ENCODE results near the gene GALNT10. TPM values are rescaled to one million over a fixed set of nuclear protein-coding genes. Genes with fewer than 3 reads are reported as not detected.
A peak's percentile ranks its signal among the peaks of the same experiment; 100 is the strongest.

Gene GALNT10
- total RNA-seq, 1 donor from 2014 or later: 93.8 TPM

GRCh38 chr5:154430961-154431630 lies 240.6 kb downstream of the GALNT10 start:
- H3K4me3 ChIP-seq: no peak overlapping the region
- TF ChIP-seq, protein P1, sequence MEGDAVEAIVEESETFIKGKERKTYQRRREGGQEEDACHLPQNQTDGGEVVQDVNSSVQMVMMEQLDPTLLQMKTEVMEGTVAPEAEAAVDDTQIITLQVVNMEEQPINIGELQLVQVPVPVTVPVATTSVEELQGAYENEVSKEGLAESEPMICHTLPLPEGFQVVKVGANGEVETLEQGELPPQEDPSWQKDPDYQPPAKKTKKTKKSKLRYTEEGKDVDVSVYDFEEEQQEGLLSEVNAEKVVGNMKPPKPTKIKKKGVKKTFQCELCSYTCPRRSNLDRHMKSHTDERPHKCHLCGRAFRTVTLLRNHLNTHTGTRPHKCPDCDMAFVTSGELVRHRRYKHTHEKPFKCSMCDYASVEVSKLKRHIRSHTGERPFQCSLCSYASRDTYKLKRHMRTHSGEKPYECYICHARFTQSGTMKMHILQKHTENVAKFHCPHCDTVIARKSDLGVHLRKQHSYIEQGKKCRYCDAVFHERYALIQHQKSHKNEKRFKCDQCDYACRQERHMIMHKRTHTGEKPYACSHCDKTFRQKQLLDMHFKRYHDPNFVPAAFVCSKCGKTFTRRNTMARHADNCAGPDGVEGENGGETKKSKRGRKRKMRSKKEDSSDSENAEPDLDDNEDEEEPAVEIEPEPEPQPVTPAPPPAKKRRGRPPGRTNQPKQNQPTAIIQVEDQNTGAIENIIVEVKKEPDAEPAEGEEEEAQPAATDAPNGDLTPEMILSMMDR (IDR thresholded peaks at IDR 0.05): no peak
- DNase-seq (no peak), ATAC-seq (no peak)
- no peaks in the 10 kb centered on the region for H3K4me1 ChIP-seq
- no peaks in the 10 kb centered on the region for H3K9me3 ChIP-seq
- H3K27me3 ChIP-seq: no peaks in the 10 kb centered on the region
- no peak overlapping the region for H3K27ac ChIP-seq
- intact Hi-C loops (cut with DNase I): no loop called here
- peaks cover 4% of the 10 kb centered on the region for H3K36me3 ChIP-seq

DNA sequence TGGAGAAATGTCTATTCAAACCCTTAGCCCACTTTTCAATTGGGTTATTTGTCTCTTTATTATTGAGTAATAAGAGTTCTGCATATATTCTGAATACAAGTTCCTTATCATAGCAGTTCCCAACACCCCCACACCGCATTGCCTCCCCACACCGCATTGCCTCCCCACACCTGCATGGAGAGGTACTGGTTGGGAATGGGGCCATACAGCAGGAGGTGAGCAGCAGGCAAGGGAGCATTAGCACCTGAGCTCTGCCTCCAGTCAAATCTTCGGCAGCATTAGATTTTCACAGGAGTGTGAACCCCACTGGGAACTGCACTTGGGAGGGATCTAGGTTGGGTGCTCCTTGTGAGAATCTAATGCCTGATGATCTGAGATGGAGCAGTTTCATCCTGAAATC lies 244.7 kb downstream of the GALNT10 start:
- Histone ChIP-seq H3K27me3 (no peaks in the 10 kb centered on the region), H3K9me3 (no peaks in the 10 kb centered on the region), H3K27ac (no peak overlapping the region), H3K4me1 (no peaks in the 10 kb centered on the region), H3K36me3 (peaks cover 27% of the 10 kb centered on the region), H3K4me3 (no peak overlapping the region)
- DNase-seq (no peak), ATAC-seq (no peak)
- intact Hi-C loops (cut with DNase I): no loop called here
- TF ChIP-seq, protein P1 (IDR thresholded peaks at IDR 0.05): no peak

DNA sequence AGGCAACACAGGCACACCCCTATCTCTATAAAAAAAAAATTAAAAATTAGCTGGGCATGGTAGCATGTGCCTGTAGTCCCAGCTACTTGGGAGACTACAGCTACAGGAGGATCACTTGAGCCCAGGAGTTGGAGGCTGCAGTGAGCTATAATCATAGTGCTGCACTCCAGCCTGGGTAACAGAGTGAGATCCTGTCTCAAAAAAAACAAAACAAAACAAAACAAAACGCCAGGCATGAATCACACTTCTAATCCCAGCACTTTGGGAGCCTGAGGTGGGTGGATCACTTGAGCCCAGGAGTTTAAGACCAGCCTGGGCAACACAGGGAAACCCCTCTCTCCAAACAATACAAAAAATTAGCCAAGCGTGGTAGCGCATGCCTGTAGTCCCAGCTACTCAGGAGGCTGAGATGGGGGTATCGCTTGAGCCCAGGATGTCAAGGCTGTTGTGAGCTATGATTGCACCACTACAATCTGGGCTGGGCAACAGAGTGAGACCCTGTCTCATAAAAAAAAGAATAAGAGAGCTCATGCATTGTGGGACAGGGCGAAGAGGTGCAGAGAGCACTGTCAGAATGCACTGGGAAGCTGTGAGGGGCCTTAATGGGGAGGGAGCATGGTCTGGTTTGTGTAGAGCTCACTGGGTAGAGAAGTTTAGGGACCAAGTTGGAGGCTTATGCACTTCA lies 246.9 kb downstream of the GALNT10 start:
- Histone ChIP-seq H3K27me3 (no peaks in the 10 kb centered on the region), H3K4me3 (no peak overlapping the region), H3K36me3 (peaks cover 42% of the 10 kb centered on the region), H3K27ac (no peak overlapping the region), H3K4me1 (no peaks in the 10 kb centered on the region), H3K9me3 (no peaks in the 10 kb centered on the region)
- ATAC-seq (no peak), DNase-seq (no peak)
- TF ChIP-seq, protein P1 (IDR thresholded peaks at IDR 0.05): no peak
- intact Hi-C loops (cut with DNase I): no loop called here

DNA sequence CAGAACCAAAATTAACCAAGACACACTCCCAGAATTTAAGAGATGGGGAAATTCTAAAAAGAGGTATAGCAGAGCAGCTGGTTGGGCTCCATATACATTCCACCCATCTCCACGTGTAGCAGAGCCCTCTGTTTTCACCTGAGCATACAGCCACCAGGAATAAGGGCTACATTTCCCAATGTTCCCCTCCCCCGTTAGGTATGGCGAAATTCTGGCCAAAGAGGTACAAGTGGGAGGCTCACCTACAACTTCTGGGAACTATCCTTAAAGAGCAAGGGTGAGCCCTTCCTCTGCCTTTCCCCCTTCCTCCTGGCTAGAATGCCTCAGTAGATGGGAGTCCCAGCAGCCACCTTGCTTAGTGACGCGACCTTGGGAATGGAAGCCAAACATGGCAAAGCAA lies 250.0 kb downstream of the GALNT10 start:
- intact Hi-C loops (cut with DNase I): no loop called here
- no peak overlapping the region for H3K27ac ChIP-seq
- peaks cover 43% of the 10 kb centered on the region for H3K36me3 ChIP-seq
- peaks cover 10% of the 10 kb centered on the region for H3K4me1 ChIP-seq
- H3K9me3 ChIP-seq: no peaks in the 10 kb centered on the region
- DNase-seq (no peak), ATAC-seq (peak; percentile 35)
- no peaks in the 10 kb centered on the region for H3K27me3 ChIP-seq
- TF ChIP-seq, protein P1 (IDR thresholded peaks at IDR 0.05): no peak
- H3K4me3 ChIP-seq: no peak overlapping the region

GRCh38 chr5:154442801-154443200 lies 252.3 kb downstream of the GALNT10 start:
- TF ChIP-seq, protein P1 (IDR thresholded peaks at IDR 0.05): no peak
- Histone ChIP-seq H3K4me3 (no peak overlapping the region), H3K4me1 (peaks cover 19% of the 10 kb centered on the region), H3K9me3 (no peaks in the 10 kb centered on the region), H3K27ac (no peak overlapping the region), H3K36me3 (peaks cover 33% of the 10 kb centered on the region), H3K27me3 (no peaks in the 10 kb centered on the region)
- intact Hi-C loops (cut with DNase I): no loop called here
- DNase-seq (no peak), ATAC-seq (no peak)

Data from upper lobe of right lung (tissue), 1 donor.